Upper lobe of right lung (tissue), 1 donor: ENCODE results near the gene PFKFB3. TPM values are rescaled to one million over a fixed set of nuclear protein-coding genes. Genes with fewer than 3 reads are reported as not detected.
"Not testable (repeated sequence)": the region's sequence is repeated elsewhere in the genome, so short reads cannot be mapped to it uniquely, and the experiment has no call there.

Experiments
- ATAC-seq: fragments of 200-7000 bp; cut with Tn5 transposase; one replicate; pipeline ENCODE4 v1.9.1; 2020; ENCODE audit warnings: mild to moderate bottlenecking, moderate library complexity
- DNase-seq: peaks from one replicate; pipeline ENCODE4 v3.0.0-alpha.2; 2020
- H3K27ac ChIP-seq: fragments of 200-600 bp; one replicate; pipeline ENCODE4 v1.8.0; 2022
- H3K27me3 ChIP-seq: fragments of 200-600 bp; one replicate; pipeline ENCODE4 v1.8.0; 2022; ENCODE audit warnings: mild to moderate bottlenecking
- H3K36me3 ChIP-seq: fragments of 200-600 bp; one replicate; pipeline ENCODE4 v1.8.0; 2022
- H3K4me1 ChIP-seq: fragments of 200-600 bp; one replicate; pipeline ENCODE4 v1.8.0; 2022
- H3K4me3 ChIP-seq: fragments of 200-600 bp; one replicate; pipeline ENCODE4 v1.8.0; 2022; ENCODE audit warnings: mild to moderate bottlenecking
- H3K9me3 ChIP-seq: fragments of 200-600 bp; one replicate; pipeline ENCODE4 v1.8.0; 2022
- intact Hi-C: fragments of 100-400 bp; cut with DNase I; formaldehyde crosslinking; loops from one replicate; pipeline ENCODE4 v1.11.0; 2022
- total RNA-seq: library from RNA; stranded (reverse); fragmentation: NEBNext Ultra II Directional; extraction: Animal tissue kit (Norgen Biotek cat#: 25700); gene quantifications from one replicate; pipeline ENCODE4 v1.2.1, GENCODE V29; 2021
- TF ChIP-seq, protein P1 (sequence below): fragments of 200-600 bp; IDR thresholded peaks from one replicate; pipeline ENCODE4 v1.8.0; 2022; ENCODE audit warnings: antibody characterized with exemption
- donor health status: DM: no; HTN: yes; CAD: no; lungs with severe emphysema.

The PFKFB3 gene
- total RNA-seq, 1 donor from 2014 or later: 77.2 TPM

DNA sequence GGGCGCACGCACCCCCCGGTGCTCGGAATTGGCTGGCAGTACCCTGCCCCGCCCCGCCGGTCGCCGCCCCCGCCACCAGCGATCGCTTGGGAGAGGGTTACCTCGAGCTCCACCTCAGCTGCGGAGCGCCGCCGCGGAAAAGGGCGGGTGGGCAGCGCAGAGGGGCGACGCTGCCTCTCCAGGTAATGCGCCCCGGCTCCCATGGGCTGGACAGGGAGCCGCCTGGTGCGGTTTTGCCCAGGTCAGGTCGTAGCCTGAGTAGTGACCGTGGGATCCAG is 1.3 kb downstream of the PFKFB3 start:
- Histone ChIP-seq H3K27me3 (no peaks in the 10 kb centered on the region), H3K36me3 (no peaks in the 10 kb centered on the region), H3K4me1 (peaks cover 25% of the 10 kb centered on the region), H3K4me3 (peak overlapping the region; percentile 88), H3K9me3 (no peaks in the 10 kb centered on the region), H3K27ac (peak overlapping the region; percentile 92)
- TF ChIP-seq, protein P1, sequence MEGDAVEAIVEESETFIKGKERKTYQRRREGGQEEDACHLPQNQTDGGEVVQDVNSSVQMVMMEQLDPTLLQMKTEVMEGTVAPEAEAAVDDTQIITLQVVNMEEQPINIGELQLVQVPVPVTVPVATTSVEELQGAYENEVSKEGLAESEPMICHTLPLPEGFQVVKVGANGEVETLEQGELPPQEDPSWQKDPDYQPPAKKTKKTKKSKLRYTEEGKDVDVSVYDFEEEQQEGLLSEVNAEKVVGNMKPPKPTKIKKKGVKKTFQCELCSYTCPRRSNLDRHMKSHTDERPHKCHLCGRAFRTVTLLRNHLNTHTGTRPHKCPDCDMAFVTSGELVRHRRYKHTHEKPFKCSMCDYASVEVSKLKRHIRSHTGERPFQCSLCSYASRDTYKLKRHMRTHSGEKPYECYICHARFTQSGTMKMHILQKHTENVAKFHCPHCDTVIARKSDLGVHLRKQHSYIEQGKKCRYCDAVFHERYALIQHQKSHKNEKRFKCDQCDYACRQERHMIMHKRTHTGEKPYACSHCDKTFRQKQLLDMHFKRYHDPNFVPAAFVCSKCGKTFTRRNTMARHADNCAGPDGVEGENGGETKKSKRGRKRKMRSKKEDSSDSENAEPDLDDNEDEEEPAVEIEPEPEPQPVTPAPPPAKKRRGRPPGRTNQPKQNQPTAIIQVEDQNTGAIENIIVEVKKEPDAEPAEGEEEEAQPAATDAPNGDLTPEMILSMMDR: no peak
- peak; percentile 88 for DNase-seq
- intact Hi-C loops: loop anchor here (5.0 to 10.0 kb wide), 2 partner anchors 59 to 198 kb away; no protein-coding TSS in a partner anchor
- peak; percentile 34 for ATAC-seq

DNA sequence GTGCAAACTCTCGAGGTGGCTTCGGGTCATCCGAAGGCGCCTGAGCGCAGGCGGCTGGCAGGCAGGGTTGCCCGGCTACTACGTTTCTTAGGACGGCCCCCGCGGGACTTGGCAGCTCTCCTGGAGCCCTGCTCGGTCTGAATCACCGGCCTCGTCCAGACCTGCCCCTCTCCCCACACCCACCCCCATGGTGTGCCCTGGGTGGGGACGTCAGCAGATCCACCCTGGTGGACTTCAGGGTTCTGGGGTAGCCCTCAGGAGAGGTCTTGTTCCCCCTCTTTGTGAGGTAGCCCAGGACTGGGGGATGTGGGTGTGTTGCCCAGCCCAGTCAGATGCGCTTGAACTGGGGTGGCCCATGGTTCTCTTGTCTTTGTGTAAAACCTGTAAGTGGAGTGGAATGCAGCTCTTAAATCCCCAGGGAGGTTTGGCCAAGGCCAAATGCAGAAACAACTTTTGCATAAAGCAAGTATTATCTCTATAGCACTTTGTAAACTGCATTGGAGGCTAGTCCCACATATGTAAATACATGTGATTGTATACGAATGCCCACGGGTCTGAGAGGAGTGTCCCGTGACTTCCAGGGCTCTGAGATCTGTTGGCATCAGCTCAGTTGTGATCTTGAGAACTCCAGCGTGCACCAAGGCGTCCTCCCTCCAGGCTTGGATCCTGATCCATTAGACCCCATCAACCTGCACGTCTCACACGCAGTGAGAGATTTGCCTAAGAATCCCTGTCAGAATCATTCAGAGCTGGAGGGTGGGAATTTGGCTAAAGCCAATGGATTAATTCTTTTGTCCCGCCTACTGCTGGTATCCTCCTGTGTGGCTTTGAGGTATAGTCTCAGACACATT is 1.8 kb downstream of the PFKFB3 start:
- TF ChIP-seq, protein P1: no peak
- peak; percentile 88 for DNase-seq
- Histone ChIP-seq H3K36me3 (no peaks in the 10 kb centered on the region), H3K27ac (peak overlapping the region; percentile 92), H3K4me3 (peak overlapping the region; percentile 88), H3K9me3 (no peaks in the 10 kb centered on the region), H3K4me1 (peaks cover 25% of the 10 kb centered on the region), H3K27me3 (no peaks in the 10 kb centered on the region)
- ATAC-seq: peak; percentile 7
- intact Hi-C loops: loop anchor here (5.0 to 10.0 kb wide), 2 partner anchors 60 to 198 kb away; no protein-coding TSS in a partner anchor

DNA sequence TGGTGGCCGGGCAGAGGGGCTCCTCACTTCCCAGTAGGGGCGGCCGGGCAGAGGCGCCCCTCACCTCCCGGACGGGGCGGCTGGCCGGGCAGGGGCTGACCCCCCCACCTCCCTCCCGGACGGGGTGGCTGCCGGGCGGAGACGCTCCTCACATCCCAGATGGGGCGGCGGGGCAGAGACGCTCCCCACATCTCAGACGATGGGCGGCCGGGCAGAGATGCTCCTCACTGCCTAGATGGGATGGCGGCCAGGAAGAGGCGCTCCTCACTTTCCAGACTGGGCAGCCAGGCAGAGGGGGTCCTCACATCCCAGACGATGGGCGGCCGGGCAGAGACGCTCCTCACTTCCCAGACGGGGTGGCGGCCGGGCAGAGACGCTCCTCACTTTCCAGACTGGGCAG is 3.8 kb downstream of the PFKFB3 start:
- not testable (repeated sequence) for ATAC-seq, DNase-seq, H3K9me3 ChIP-seq, H3K27ac ChIP-seq, H3K4me3 ChIP-seq, H3K27me3 ChIP-seq, H3K36me3 ChIP-seq
- H3K4me1 ChIP-seq: peaks cover 27% of the 10 kb centered on the region
- intact Hi-C loops: loop anchor here (10.0 kb wide), 1 partner anchor 62 kb away; no protein-coding TSS in a partner anchor

DNA sequence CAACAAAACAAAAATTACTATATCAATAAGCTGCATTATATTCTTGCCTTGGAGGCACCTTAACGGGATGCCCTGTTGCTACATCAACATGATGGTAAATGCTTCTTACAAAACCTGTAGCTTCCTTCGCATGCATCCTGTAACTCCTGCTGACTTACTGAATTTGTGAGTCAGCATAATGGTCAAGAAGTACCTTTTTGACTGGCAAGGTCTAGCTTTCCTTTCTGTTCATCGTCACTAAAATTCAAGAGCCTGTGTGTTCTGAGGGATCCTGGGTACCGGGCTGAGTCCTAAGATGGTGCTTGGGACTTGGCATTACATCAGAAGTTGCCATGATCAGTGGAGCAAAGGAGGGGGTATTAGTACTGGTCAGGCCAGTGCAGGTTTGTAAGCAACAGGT is 4.9 kb downstream of the PFKFB3 start:
- Histone ChIP-seq H3K36me3 (no peaks in the 10 kb centered on the region), H3K9me3 (no peaks in the 10 kb centered on the region), H3K4me1 (peaks cover 23% of the 10 kb centered on the region), H3K27ac (no peak overlapping the region), H3K4me3 (no peak overlapping the region), H3K27me3 (no peaks in the 10 kb centered on the region)
- intact Hi-C loops: loop anchor here (10.0 kb wide), 1 partner anchor 63 kb away; no protein-coding TSS in a partner anchor
- DNase-seq (no peak), ATAC-seq (no peak)
- TF ChIP-seq, protein P1: no peak

GRCh38 chr10:6208799-6209235 is 6.1 kb downstream of the PFKFB3 start:
- intact Hi-C loops: loop anchor here (10.0 kb wide), 1 partner anchor 64 kb away; no protein-coding TSS in a partner anchor
- H3K36me3 ChIP-seq: peaks cover 6% of the 10 kb centered on the region
- no peak for ATAC-seq
- H3K9me3 ChIP-seq: no peaks in the 10 kb centered on the region
- TF ChIP-seq, protein P1: no peak
- H3K27ac ChIP-seq: no peak overlapping the region
- DNase-seq: no peak
- no peak overlapping the region for H3K4me3 ChIP-seq
- peaks cover 23% of the 10 kb centered on the region for H3K4me1 ChIP-seq
- no peaks in the 10 kb centered on the region for H3K27me3 ChIP-seq

DNA sequence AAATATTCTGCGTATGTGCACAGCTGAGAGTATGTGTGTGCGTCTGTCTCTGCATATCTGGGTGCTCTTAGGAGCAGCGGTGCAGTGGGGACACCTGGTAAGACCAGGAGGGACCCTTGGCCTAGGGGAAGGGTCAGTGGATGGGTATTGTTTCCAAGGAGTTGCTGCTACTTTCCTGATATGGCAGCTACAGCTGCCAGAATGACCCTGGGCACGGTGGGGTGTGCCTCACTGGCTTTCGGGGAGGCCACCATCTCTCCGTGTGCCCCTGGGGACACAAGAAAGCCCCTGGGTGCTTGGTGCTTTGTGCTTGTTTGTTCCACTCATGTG is 8.6 kb downstream of the PFKFB3 start:
- no peak for DNase-seq
- Histone ChIP-seq H3K4me1 (peaks cover 7% of the 10 kb centered on the region), H3K36me3 (peaks cover 30% of the 10 kb centered on the region), H3K9me3 (no peaks in the 10 kb centered on the region), H3K4me3 (no peak overlapping the region), H3K27me3 (no peaks in the 10 kb centered on the region), H3K27ac (peak overlapping the region; percentile 24)
- no peak for ATAC-seq
- TF ChIP-seq, protein P1: no peak
- intact Hi-C loops: no loop called here
